Parathyroid adenoma (tissue), 2 donors: ENCODE data around the gene LUC7L.

Experiments used
- H2AFZ ChIP-seq: fragments of 300-600 bp; sonication (generic); one replicate; pipeline ENCODE4 v1.7.0; 2017; ENCODE audit warnings: antibody characterized with exemption, mild to moderate bottlenecking
- H3K27ac ChIP-seq: fragments of 300-600 bp; sonication (generic); one replicate; pipeline ENCODE4 v1.7.0; 2017
- H3K27me3 ChIP-seq: fragments of 300-600 bp; sonication (generic); one replicate; pipeline ENCODE4 v1.7.0; 2017; ENCODE audit warnings: low read length; ENCODE audit not compliant: control insufficient read depth, insufficient read depth
- H3K36me3 ChIP-seq: fragments of 300-600 bp; sonication (generic); one replicate; pipeline ENCODE4 v1.7.0; 2017; ENCODE audit warnings: low read length; ENCODE audit not compliant: control insufficient read depth, insufficient read depth
- H3K4me1 ChIP-seq: fragments of 300-600 bp; sonication (generic); one replicate; pipeline ENCODE4 v1.7.0; 2017; ENCODE audit warnings: control low read depth
- H3K4me2 ChIP-seq: fragments of 300-600 bp; sonication (generic); one replicate; pipeline ENCODE4 v1.7.0; 2017; ENCODE audit warnings: low read length
- H3K4me3 ChIP-seq: fragments of 300-600 bp; sonication (generic); one replicate; pipeline ENCODE4 v1.7.0; 2017; ENCODE audit warnings: low read depth, low read length
- H3K79me2 ChIP-seq: fragments of 300-600 bp; sonication (generic); one replicate; pipeline ENCODE4 v1.7.0; 2017; ENCODE audit warnings: control low read depth
- H3K9ac ChIP-seq: fragments of 300-600 bp; sonication (generic); one replicate; pipeline ENCODE4 v1.7.0; 2017; ENCODE audit warnings: mild to moderate bottlenecking
- H3K9me3 ChIP-seq: fragments of 300-600 bp; sonication (generic); one replicate; pipeline ENCODE4 v1.7.0; 2017; ENCODE audit warnings: low read length; ENCODE audit not compliant: control insufficient read depth
- TF ChIP-seq, protein P1 (sequence below): fragments of 300-600 bp; sonication (generic); IDR thresholded peaks from one replicate; pipeline ENCODE4 v1.7.0; 2017; ENCODE audit warnings: antibody characterized with exemption, mild to moderate bottlenecking
- donor health status: primary hyperparathyroidism.

LUC7L gene

DNA sequence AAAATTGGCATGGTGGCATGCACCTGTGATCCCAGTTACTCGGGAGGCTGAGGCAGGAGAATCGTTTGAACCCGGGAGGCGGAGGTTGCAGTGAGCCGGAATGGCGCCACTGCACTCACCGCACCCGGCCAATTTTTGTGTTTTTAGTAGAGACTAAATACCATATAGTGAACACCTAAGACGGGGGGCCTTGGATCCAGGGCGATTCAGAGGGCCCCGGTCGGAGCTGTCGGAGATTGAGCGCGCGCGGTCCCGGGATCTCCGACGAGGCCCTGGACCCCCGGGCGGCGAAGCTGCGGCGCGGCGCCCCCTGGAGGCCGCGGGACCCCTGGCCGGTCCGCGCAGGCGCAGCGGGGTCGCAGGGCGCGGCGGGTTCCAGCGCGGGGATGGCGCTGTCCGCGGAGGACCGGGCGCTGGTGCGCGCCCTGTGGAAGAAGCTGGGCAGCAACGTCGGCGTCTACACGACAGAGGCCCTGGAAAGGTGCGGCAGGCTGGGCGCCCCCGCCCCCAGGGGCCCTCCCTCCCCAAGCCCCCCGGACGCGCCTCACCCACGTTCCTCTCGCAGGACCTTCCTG is 49.1 kb downstream of the LUC7L start, which contains the start of gene HBQ1:
Gene HBQ1 (plus strand): TSS at position 359 of the 575 bp plus-strand sequence. CDS start 28 bp downstream, at position 387.
- Histone ChIP-seq H3K4me2 (peak within 1 kb of the TSS; percentile 55), H3K27me3 (peaks cover 6% of the 10 kb centered on the region)

DNA sequence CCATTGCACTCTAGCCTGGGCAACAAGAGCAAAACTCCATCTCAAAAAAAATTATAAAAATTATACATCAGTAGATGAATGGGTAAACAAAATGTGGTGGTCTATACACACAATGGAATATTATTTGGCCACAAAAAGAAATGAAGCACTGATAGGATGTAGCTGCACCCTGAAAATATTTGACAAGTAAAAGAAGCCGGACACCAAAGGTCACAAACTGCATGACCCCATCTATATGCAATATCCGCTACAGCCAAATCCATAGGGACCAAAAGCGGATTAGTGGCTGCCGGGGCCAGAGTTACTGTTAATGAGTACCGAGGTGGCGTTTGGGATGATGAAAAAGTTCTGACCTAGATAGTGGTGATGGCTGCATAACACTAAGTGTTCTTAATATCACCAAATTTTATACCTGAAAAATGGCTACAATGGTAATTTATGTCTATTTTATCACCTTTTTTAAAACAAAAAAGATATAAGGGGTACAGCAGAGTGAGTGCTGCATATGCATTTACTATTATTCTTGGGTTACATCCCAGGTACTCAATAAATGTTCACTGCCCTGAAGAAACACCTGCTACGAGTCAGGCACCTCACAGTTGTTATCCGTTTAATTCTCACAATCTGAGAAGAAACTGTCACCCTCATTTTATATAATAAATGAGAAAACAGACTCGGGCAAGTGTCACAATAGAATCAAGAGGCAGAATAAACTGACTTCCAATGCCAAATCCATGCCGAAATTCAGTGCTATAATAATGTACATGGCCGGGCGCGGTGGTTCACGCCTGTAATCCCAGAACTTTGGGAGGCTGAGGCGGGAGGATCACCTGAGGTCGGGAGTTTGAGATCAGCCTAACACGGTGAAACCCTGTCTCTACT is 49.8 kb downstream of the LUC7L start:
- Histone ChIP-seq H3K27me3 (peaks cover 6% of the 10 kb centered on the region), H3K4me2 (no peak overlapping the region), H3K4me1 (peaks cover 9% of the 10 kb centered on the region), H3K27ac (no peak overlapping the region), H3K9ac (no peak overlapping the region), H3K4me3 (no peak overlapping the region), H3K9me3 (no peaks in the 10 kb centered on the region), H3K79me2 (no peaks in the 10 kb centered on the region), H2AFZ (no peak overlapping the region), H3K36me3 (no peaks in the 10 kb centered on the region)
- TF ChIP-seq, protein P1, sequence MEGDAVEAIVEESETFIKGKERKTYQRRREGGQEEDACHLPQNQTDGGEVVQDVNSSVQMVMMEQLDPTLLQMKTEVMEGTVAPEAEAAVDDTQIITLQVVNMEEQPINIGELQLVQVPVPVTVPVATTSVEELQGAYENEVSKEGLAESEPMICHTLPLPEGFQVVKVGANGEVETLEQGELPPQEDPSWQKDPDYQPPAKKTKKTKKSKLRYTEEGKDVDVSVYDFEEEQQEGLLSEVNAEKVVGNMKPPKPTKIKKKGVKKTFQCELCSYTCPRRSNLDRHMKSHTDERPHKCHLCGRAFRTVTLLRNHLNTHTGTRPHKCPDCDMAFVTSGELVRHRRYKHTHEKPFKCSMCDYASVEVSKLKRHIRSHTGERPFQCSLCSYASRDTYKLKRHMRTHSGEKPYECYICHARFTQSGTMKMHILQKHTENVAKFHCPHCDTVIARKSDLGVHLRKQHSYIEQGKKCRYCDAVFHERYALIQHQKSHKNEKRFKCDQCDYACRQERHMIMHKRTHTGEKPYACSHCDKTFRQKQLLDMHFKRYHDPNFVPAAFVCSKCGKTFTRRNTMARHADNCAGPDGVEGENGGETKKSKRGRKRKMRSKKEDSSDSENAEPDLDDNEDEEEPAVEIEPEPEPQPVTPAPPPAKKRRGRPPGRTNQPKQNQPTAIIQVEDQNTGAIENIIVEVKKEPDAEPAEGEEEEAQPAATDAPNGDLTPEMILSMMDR, result no peak

More for the DNA sequence above, 49.1 kb downstream of the LUC7L start, which contains the start of gene HBQ1:
- TF ChIP-seq, protein P1, result no peak
- H3K4me1 ChIP-seq, result peaks cover 9% of the 10 kb centered on the region
- H3K79me2 ChIP-seq, result no peaks in the 10 kb centered on the region
- peak within 1 kb of the TSS; percentile 51 for H2AFZ ChIP-seq
- no peak within 1 kb of the TSS for H3K9ac ChIP-seq
- H3K27ac ChIP-seq, result no peak within 1 kb of the TSS
- no peaks in the 10 kb centered on the region for H3K36me3 ChIP-seq
- H3K4me3 ChIP-seq, result peak within 1 kb of the TSS; percentile 27
- H3K9me3 ChIP-seq, result no peaks in the 10 kb centered on the region

GRCh38 chr16:178668-179015 is 50.6 kb downstream of the LUC7L start:
- no peaks in the 10 kb centered on the region for H3K79me2 ChIP-seq
- H3K4me3 ChIP-seq, result no peak overlapping the region
- H3K9ac ChIP-seq, result no peak overlapping the region
- TF ChIP-seq, protein P1, result no peak
- peaks cover 6% of the 10 kb centered on the region for H3K27me3 ChIP-seq
- H2AFZ ChIP-seq, result no peak overlapping the region
- no peaks in the 10 kb centered on the region for H3K9me3 ChIP-seq
- no peak overlapping the region for H3K27ac ChIP-seq
- H3K36me3 ChIP-seq, result no peaks in the 10 kb centered on the region
- H3K4me2 ChIP-seq, result no peak overlapping the region
- peaks cover 9% of the 10 kb centered on the region for H3K4me1 ChIP-seq

GRCh38 chr16:177981-178667 is 51.1 kb downstream of the LUC7L start:
- Histone ChIP-seq H3K4me3 (no peak overlapping the region), H3K4me1 (peaks cover 9% of the 10 kb centered on the region), H3K36me3 (no peaks in the 10 kb centered on the region), H3K27me3 (peaks cover 6% of the 10 kb centered on the region), H3K79me2 (no peaks in the 10 kb centered on the region), H3K9me3 (no peaks in the 10 kb centered on the region), H3K9ac (no peak overlapping the region), H3K27ac (no peak overlapping the region), H2AFZ (no peak overlapping the region), H3K4me2 (no peak overlapping the region)
- TF ChIP-seq, protein P1, result no peak
